PC-3 (cell line): ENCODE data around the gene PDP2.

Experiments used
- CTCF ChIP-seq: fragments of 300-600 bp; sonication (generic); conservative IDR thresholded peaks from 2 replicates; pipeline ENCODE4 v1.5.1; 2017; ENCODE audit warnings: antibody characterized with exemption, low read depth, mild to moderate bottlenecking, low read length
- EZH2 ChIP-seq: fragments of 300-600 bp; sonication (generic); IDR thresholded peaks from one replicate; pipeline ENCODE4 v1.6.1; 2017; ENCODE audit warnings: antibody characterized with exemption, mild to moderate bottlenecking, low read length; ENCODE audit not compliant: unreplicated experiment
- EZH2phosphoT487 ChIP-seq: fragments of 300-600 bp; sonication (generic); IDR thresholded peaks from 2 replicates; pipeline ENCODE4 v1.6.1; 2018; ENCODE audit warnings: mild to moderate bottlenecking, antibody characterized with exemption, low read length, borderline replicate concordance

GRCh38 chr16:66881560-66881959, 1.2 kb downstream of the PDP2 start:
- TF ChIP-seq CTCF, result no peak
- TF ChIP-seq EZH2, result no peak
- TF ChIP-seq EZH2phosphoT487, result no peak
